Thyroid gland (tissue), 4 donors: ENCODE measurements around the gene ANKRD37. TPM values are rescaled to one million over a fixed set of nuclear protein-coding genes. Genes with fewer than 3 reads are reported as not detected.

Experiments used
- DNase-seq, 2 donors: peaks; one replicate each; pipeline ENCODE4 v3.0.0-alpha.2; 2019
- H3K27ac ChIP-seq, 3 donors: fragments of 200-600 bp; sonication (generic); 1 replicate in 2 of 3; 2 replicates in 1 of 3; pipeline ENCODE4 v1.5.1; 2016 to 2019; ENCODE audit warnings: mild to moderate bottlenecking in 1 of 3, moderate library complexity in 1 of 3
- H3K27me3 ChIP-seq: fragments of 200-600 bp; sonication (generic); one replicate; pipeline ENCODE4 v1.5.1; 2019
- H3K36me3 ChIP-seq, 2 donors: fragments of 200-600 bp; sonication (generic); one replicate each; pipeline ENCODE4 v1.5.1; 2016 to 2019
- H3K4me1 ChIP-seq, 2 donors: fragments of 200-600 bp; sonication (generic); one replicate each; pipeline ENCODE4 v1.5.1; 2017 to 2019
- H3K4me3 ChIP-seq, 3 donors: fragments of 200-600 bp; sonication (generic); replicated peaks in 1 of 3; 1 replicate in 2 of 3; 2 replicates in 1 of 3; pipeline ENCODE4 v1.5.1; 2016; ENCODE audit warnings: mild to moderate bottlenecking in 1 of 3
- H3K9me3 ChIP-seq: fragments of 200-600 bp; sonication (generic); one replicate; pipeline ENCODE4 v1.5.1; 2017
- CTCF ChIP-seq, 6 experiments: fragments of 200-600 bp in 3 of 6; fragments of 450-650 bp in 3 of 6; sonication (generic) in 3 of 6; IDR thresholded peaks; one replicate each; pipeline ENCODE4 v1.5.1; 2016 to 2019; ENCODE audit warnings: antibody characterized with exemption in 6 of 6, mild to moderate bottlenecking in 2 of 6, inconsistent platforms in 1 of 6, moderate library complexity in 1 of 6
- POLR2A ChIP-seq, 2 donors: fragments of 450-650 bp; IDR thresholded peaks; one replicate each; pipeline ENCODE4 v1.6.1; 2017; ENCODE audit warnings: antibody characterized with exemption in 2 of 2, mild to moderate bottlenecking in 2 of 2, moderate library complexity in 1 of 2
- WGBS, 2 donors: methylation state at CpG; one replicate each; pipeline ENCODE4 v1.1.5; 2017; 5-methylcytosine and 5-hydroxymethylcytosine counted together
- intact Hi-C: fragments of 100-400 bp; cut with DNase I; formaldehyde crosslinking; loops from one replicate; pipeline ENCODE4 v1.15.1; 2023
- total RNA-seq, 4 donors: library from RNA; depleted of rRNA; stranded (reverse); fragments of >200 nt; gene quantifications; one replicate each; pipeline ENCODE4 v1.2.3, GENCODE V29; 2016

ANKRD37 gene
- 10 to 100 TPM in 2 of 4 donors, 1 to 10 TPM in 2; 3.8 to 17.1 (median 9.8) TPM for total RNA-seq

GRCh38 chr4:185396724-185397385 lies at the start of gene ANKRD37:
TSS of gene ANKRD37 (plus strand) at chr4:185396841. CDS start at chr4:185396924, 83 bp downstream.
- peaks cover 12 to 15% of the 10 kb centered on the region in 2 donors for H3K4me1 ChIP-seq
- peak; percentile 16 to 81 for TF ChIP-seq POLR2A (IDR thresholded peaks at IDR 0.05)
- peak in 2 of 6 experiments; percentile 17 to 34 for TF ChIP-seq CTCF (IDR thresholded peaks at IDR 0.05)
- peak within 1 kb of the TSS; percentile 98 to 99 (median 99) for H3K27ac ChIP-seq
- DNase-seq: peak; percentile 72 to 81
- H3K9me3 ChIP-seq: no peaks in the 10 kb centered on the region
- peak within 1 kb of the TSS; percentile 52 to 93 (median 79) for H3K4me3 ChIP-seq
- WGBS, 2 donors: 5 to 38% methylated on average over 9 of the region's 38 CpGs
- peaks cover 7 to 12% of the 10 kb centered on the region in 2 donors for H3K36me3 ChIP-seq
- intact Hi-C loops: loop anchor here (5.0 kb wide), 1 partner anchor 185 kb away; no protein-coding TSS in a partner anchor
- H3K27me3 ChIP-seq: no peaks in the 10 kb centered on the region

- H3K4me1 ChIP-seq: peaks cover 12 to 18% of the 10 kb centered on the region in 2 donors
- WGBS, 2 donors: 83 to 86% methylated on average over 14 of the region's 14 CpGs
- intact Hi-C loops: no loop called here
- no peak overlapping the region for H3K27ac ChIP-seq
- no peaks in the 10 kb centered on the region for H3K27me3 ChIP-seq
- DNase-seq: no peak
- TF ChIP-seq CTCF (IDR thresholded peaks at IDR 0.05) (no peak), POLR2A (IDR thresholded peaks at IDR 0.05) (no peak)
- peaks cover 10 to 13% of the 10 kb centered on the region in 2 donors for H3K36me3 ChIP-seq
- H3K4me3 ChIP-seq: no peak overlapping the region
- H3K9me3 ChIP-seq: no peaks in the 10 kb centered on the region
These were observed 49.6 kb upstream of the ANKRD37 start for GRCh38 chr4:185346975-185347601.

- 77 to 78% methylated on average over 13 of the region's 13 CpGs for WGBS, 2 donors
- Histone ChIP-seq H3K4me1 (peaks cover 0 to 6% of the 10 kb centered on the region in 2 donors), H3K9me3 (no peaks in the 10 kb centered on the region), H3K27me3 (no peaks in the 10 kb centered on the region), H3K36me3 (peaks cover 3 to 13% of the 10 kb centered on the region in 2 donors), H3K27ac (no peak overlapping the region), H3K4me3 (no peak overlapping the region)
- TF ChIP-seq POLR2A (IDR thresholded peaks at IDR 0.05) (no peak), CTCF (IDR thresholded peaks at IDR 0.05) (no peak)
- intact Hi-C loops: no loop called here
- no peak for DNase-seq
These were observed 45.0 kb upstream of the ANKRD37 start for GRCh38 chr4:185351691-185352090.

GRCh38 chr4:185352202-185352601 lies 44.4 kb upstream of the ANKRD37 start:
- H3K36me3 ChIP-seq: peaks cover 3 to 13% of the 10 kb centered on the region in 2 donors

More at GRCh38 chr4:185352202-185352601, 44.4 kb upstream of the ANKRD37 start:
- H3K27ac ChIP-seq: no peak overlapping the region
- H3K4me3 ChIP-seq: no peak overlapping the region
- H3K4me1 ChIP-seq: peaks cover 0 to 6% of the 10 kb centered on the region in 2 donors
- no peak for DNase-seq
- no peaks in the 10 kb centered on the region for H3K27me3 ChIP-seq
- no peak for TF ChIP-seq CTCF (IDR thresholded peaks at IDR 0.05)
- no peak for TF ChIP-seq POLR2A (IDR thresholded peaks at IDR 0.05)
- 91 to 93% methylated on average over 7 of the region's 7 CpGs for WGBS, 2 donors
- intact Hi-C loops: no loop called here
- no peaks in the 10 kb centered on the region for H3K9me3 ChIP-seq
